H9 (cell line): ENCODE measurements around the gene IGDCC3. TPM values are rescaled to one million over a fixed set of nuclear protein-coding genes. Genes with fewer than 3 reads are reported as not detected.

ENCODE experiments used
- DNase-seq: peaks from one replicate; pipeline ENCODE4 v3.0.0-alpha.2; 2017
- H2AFZ ChIP-seq: one replicate; pipeline ENCODE4 v1.6.1; 2013; ENCODE audit warnings: mild to moderate bottlenecking, low read length, control low read depth, moderate library complexity
- H2AK5ac ChIP-seq: 2 replicates; pipeline ENCODE4 v1.6.1; 2013; ENCODE audit warnings: low read length, control low read depth, mixed read lengths; ENCODE audit not compliant: insufficient read length
- H2BK120ac ChIP-seq: one replicate; pipeline ENCODE4 v1.6.1; 2013; ENCODE audit warnings: low read depth, mild to moderate bottlenecking, low read length, control low read depth, inconsistent platforms; ENCODE audit not compliant: poor library complexity, severe bottlenecking
- H2BK12ac ChIP-seq: 2 replicates; pipeline ENCODE4 v1.6.1; 2013; ENCODE audit warnings: low read length, control low read depth, mixed read lengths, low read depth; ENCODE audit not compliant: insufficient read length
- H2BK15ac ChIP-seq: 2 replicates; pipeline ENCODE4 v1.6.1; 2013; ENCODE audit warnings: low read depth, low read length, control low read depth
- H2BK20ac ChIP-seq: one replicate; pipeline ENCODE4 v1.6.1; 2013; ENCODE audit warnings: low read depth, mild to moderate bottlenecking, low read length, control low read depth, inconsistent platforms; ENCODE audit not compliant: poor library complexity, severe bottlenecking
- H2BK5ac ChIP-seq: 2 replicates; pipeline ENCODE4 v1.6.1; 2013; ENCODE audit warnings: low read length, control low read depth, mixed read lengths; ENCODE audit not compliant: insufficient read length
- H3K14ac ChIP-seq: 2 replicates; pipeline ENCODE4 v1.6.1; 2013; ENCODE audit warnings: low read length, control low read depth; ENCODE audit not compliant: insufficient read depth
- H3K18ac ChIP-seq: 2 replicates; pipeline ENCODE4 v1.6.1; 2013; ENCODE audit warnings: low read depth, mild to moderate bottlenecking, mixed read lengths, low read length, control low read depth; ENCODE audit not compliant: insufficient read length
- H3K23ac ChIP-seq: 2 replicates; pipeline ENCODE4 v1.6.1; 2013; ENCODE audit warnings: low read length, control low read depth, mixed read lengths, low read depth; ENCODE audit not compliant: insufficient read length
- H3K23me2 ChIP-seq: 2 replicates; pipeline ENCODE4 v1.6.1; 2013; ENCODE audit warnings: low read depth, mild to moderate bottlenecking, mixed read lengths, low read length, control low read depth; ENCODE audit not compliant: insufficient read length, poor library complexity, severe bottlenecking
- H3K27ac ChIP-seq: 2 replicates; pipeline ENCODE4 v1.5.1; 2013; ENCODE audit warnings: low read length, control low read depth, mixed read lengths, low read depth; ENCODE audit not compliant: insufficient read length
- H3K27me3 ChIP-seq: 2 replicates; pipeline ENCODE4 v1.6.1; 2013; ENCODE audit warnings: low read length, control low read depth, inconsistent platforms; ENCODE audit not compliant: insufficient read depth
- H3K4ac ChIP-seq: 2 replicates; pipeline ENCODE4 v1.6.1; 2013; ENCODE audit warnings: low read depth, mild to moderate bottlenecking, control low read depth, inconsistent platforms, low read length, moderate library complexity
- H3K4me1 ChIP-seq: 2 replicates; pipeline ENCODE4 v1.6.1; 2013; ENCODE audit warnings: low read length, control low read depth, inconsistent platforms; ENCODE audit not compliant: insufficient read depth
- H3K4me2 ChIP-seq: 2 replicates; pipeline ENCODE4 v1.6.1; 2013; ENCODE audit warnings: low read length, control low read depth, mixed read lengths; ENCODE audit not compliant: insufficient read length, insufficient read depth
- H3K56ac ChIP-seq: 2 replicates; pipeline ENCODE4 v1.6.1; 2013; ENCODE audit warnings: low read depth, mild to moderate bottlenecking, mixed read lengths, low read length, control low read depth; ENCODE audit not compliant: insufficient read length
- H3K79me1 ChIP-seq: 2 replicates; pipeline ENCODE4 v1.6.1; 2013; ENCODE audit warnings: low read depth, mild to moderate bottlenecking, moderate library complexity, low read length, control low read depth, inconsistent platforms; ENCODE audit not compliant: insufficient read depth, poor library complexity, severe bottlenecking
- H3K79me2 ChIP-seq: 2 replicates; pipeline ENCODE4 v1.6.1; 2013; ENCODE audit warnings: low read length, control low read depth, inconsistent platforms; ENCODE audit not compliant: insufficient read depth
- H3K9ac ChIP-seq: 2 replicates; pipeline ENCODE4 v1.6.1; 2013; ENCODE audit warnings: low read length, control low read depth, mixed read lengths; ENCODE audit not compliant: insufficient read length; ENCODE audit errors: extremely low read depth
- H3K9me3 ChIP-seq: one replicate; pipeline ENCODE4 v1.6.1; 2013; ENCODE audit warnings: low read depth, low read length, inconsistent platforms; ENCODE audit not compliant: control insufficient read depth
- H3T11ph ChIP-seq: one replicate; pipeline ENCODE4 v1.6.1; 2013; ENCODE audit warnings: mild to moderate bottlenecking, low read length, control low read depth, inconsistent platforms
- H4K20me1 ChIP-seq: one replicate; pipeline ENCODE4 v1.6.1; 2013; ENCODE audit not compliant: control insufficient read depth, insufficient read length, insufficient read depth
- H4K5ac ChIP-seq: 2 replicates; pipeline ENCODE4 v1.6.1; 2013; ENCODE audit warnings: low read depth, mild to moderate bottlenecking, mixed read lengths, low read length, control low read depth; ENCODE audit not compliant: insufficient read length
- H4K8ac ChIP-seq: replicated peaks from 2 replicates; pipeline ENCODE4 v1.6.1; 2013; ENCODE audit warnings: low read length, control low read depth, mixed read lengths, low read depth; ENCODE audit not compliant: insufficient read length
- H4K91ac ChIP-seq: 2 replicates; pipeline ENCODE4 v1.6.1; 2013; ENCODE audit warnings: low read depth, mild to moderate bottlenecking, moderate library complexity, mixed read lengths, low read length, control low read depth; ENCODE audit not compliant: insufficient read length
- H3K27ac Mint-ChIP-seq, 3 experiments: 2 replicates in 2 of 3; 3 replicates in 1 of 3; pipeline ENCODE4 v1.8.0; 2020 to 2021; ENCODE audit warnings: mixed read lengths in 3 of 3, mild to moderate bottlenecking in 1 of 3, moderate library complexity in 1 of 3
- H3K27me3 Mint-ChIP-seq: 2 replicates; pipeline ENCODE4 v1.8.0; 2021; ENCODE audit warnings: low read depth, mild to moderate bottlenecking, moderate library complexity, mixed read lengths
- H3K36me3 Mint-ChIP-seq, 3 experiments: 2 replicates in 2 of 3; 3 replicates in 1 of 3; pipeline ENCODE4 v1.8.0; 2020 to 2021; ENCODE audit warnings: low read depth in 3 of 3, mixed read lengths in 3 of 3; ENCODE audit not compliant: insufficient read depth in 1 of 3
- H3K4me1 Mint-ChIP-seq, 2 experiments: 2 replicates each; pipeline ENCODE4 v1.8.0; 2020; ENCODE audit warnings: mixed read lengths in 2 of 2
- H3K4me3 Mint-ChIP-seq, 2 experiments: 2 replicates in 1 of 2; 3 replicates in 1 of 2; pipeline ENCODE4 v1.8.0; 2020 to 2021; ENCODE audit warnings: mild to moderate bottlenecking in 2 of 2, mixed read lengths in 2 of 2, moderate library complexity in 1 of 2
- H3K9me3 Mint-ChIP-seq, 2 experiments: 2 replicates in 1 of 2; 3 replicates in 1 of 2; pipeline ENCODE4 v1.8.0; 2020; ENCODE audit warnings: mild to moderate bottlenecking in 2 of 2, mixed read lengths in 2 of 2, moderate library complexity in 1 of 2
- CTCF ChIP-seq: fragments of 200-600 bp; sonication (generic); conservative IDR thresholded peaks from 3 replicates; pipeline ENCODE4 v1.8.0; 2021; ENCODE audit warnings: antibody characterized with exemption, mild to moderate bottlenecking
- WGBS: extraction: QIAGEN DNeasy Blood & Tissue Kit; methylation state at CpG from one replicate; pipeline ENCODE4 v1.1.7; 2013; ENCODE audit warnings: missing lambda C conversion rate, low lambda C conversion rate, mixed read lengths; ENCODE audit not compliant: insufficient read length; ENCODE audit errors: extremely low coverage; 5-methylcytosine and 5-hydroxymethylcytosine counted together
- total RNA-seq: library from RNA; stranded (reverse); gene quantifications from 2 replicates; pipeline ENCODE4 v1.2.1, GENCODE V29; 2021

Gene IGDCC3
- total RNA-seq, 1 experiment from 2014 or later: 18.9 TPM

GRCh38 chr15:65392368-65392767, 14.6 kb upstream of the IGDCC3 start:
- H3K4me1 Mint-ChIP-seq: peaks cover 4 to 31% of the 10 kb centered on the region in 2 experiments
- H3K23ac ChIP-seq: no peak overlapping the region
- H4K8ac ChIP-seq: no peak overlapping the region
- H3K79me1 ChIP-seq: no peaks in the 10 kb centered on the region
- H3K36me3 Mint-ChIP-seq: peaks cover 18 to 68% (median 48%) of the 10 kb centered on the region in 3 experiments; a peak in 6 of 7 replicates
- peaks cover 16% of the 10 kb centered on the region; the same call in 1 of the 2 replicates for H3K27me3 ChIP-seq
- H3K14ac ChIP-seq: no peak overlapping the region
- TF ChIP-seq CTCF: no peak
- H3K4me3 Mint-ChIP-seq: no peak overlapping the region; a peak in 1 of 5 replicates
- H3K27me3 Mint-ChIP-seq: peaks cover 10% of the 10 kb centered on the region
- H3K27ac Mint-ChIP-seq: no peak overlapping the region
- H3K18ac ChIP-seq: no peak overlapping the region
- no CpG with 5 or more reads among the region's 2 CpGs for WGBS
- DNase-seq: no peak
- no peak overlapping the region for H3K9ac ChIP-seq
- no peak overlapping the region for H3K4ac ChIP-seq
- no peak overlapping the region for H2BK20ac ChIP-seq
- no peak overlapping the region for H2BK5ac ChIP-seq
- H4K20me1 ChIP-seq: no peaks in the 10 kb centered on the region
- H3K56ac ChIP-seq: no peak overlapping the region
- H3K9me3 Mint-ChIP-seq: no peaks in the 10 kb centered on the region
- no peak overlapping the region for H2BK120ac ChIP-seq
- peaks cover 11% of the 10 kb centered on the region for H3K23me2 ChIP-seq
- H2BK15ac ChIP-seq: no peak overlapping the region
- no peaks in the 10 kb centered on the region for H3K79me2 ChIP-seq
- no peak overlapping the region for H4K91ac ChIP-seq
- no peak overlapping the region for H3T11ph ChIP-seq
- H2AFZ ChIP-seq: no peak overlapping the region
- H3K9me3 ChIP-seq: no peaks in the 10 kb centered on the region
- no peak overlapping the region for H4K5ac ChIP-seq
- no peak overlapping the region for H2AK5ac ChIP-seq
- H3K4me1 ChIP-seq: 0 out of 2 replicates have a peak, but pooled peaks cover 3% of the 10 kb centered on the region
- H3K27ac ChIP-seq: no peak overlapping the region
- H2BK12ac ChIP-seq: no peak overlapping the region
- no peak overlapping the region for H3K4me2 ChIP-seq
